H1 (cell line): ENCODE results near the gene IGLL1. TPM values are rescaled to one million over a fixed set of nuclear protein-coding genes. Genes with fewer than 3 reads are reported as not detected.

Experiments used
- CHD1 ChIP-seq: IDR thresholded peaks from 2 replicates; pipeline ENCODE4 v1.6.1; 2012; ENCODE audit warnings: low read depth, low read length, improper control_type of control experiment
- FOSL1 ChIP-seq: IDR thresholded peaks from 2 replicates; pipeline ENCODE4 v1.6.1; 2011; ENCODE audit warnings: mild to moderate bottlenecking, low read depth, low read length, moderate library complexity; ENCODE audit not compliant: insufficient read depth
- TBP ChIP-seq: IDR thresholded peaks from 2 replicates; pipeline ENCODE4 v1.6.1; 2011; ENCODE audit warnings: low read depth, low read length, improper control_type of control experiment
- polyA plus RNA-seq, 7 experiments: library from polyadenylated mRNA; depleted of rRNA in 3 of 7; stranded (reverse) in 5 of 7; unstranded in 2 of 7; fragments of >200 nt in 5 of 7; fragments of 200-250 nt in 2 of 7; gene quantifications; 1 replicate in 5 of 7; 2 replicates in 1 of 7; 4 replicates in 1 of 7; pipeline versions ENCODE4 v1.2.1 to v1.2.3, GENCODE V29; 2011 to 2013; ENCODE audit warnings: missing spikeins in 2 of 7, mixed read lengths in 2 of 7
- total RNA-seq: library from RNA; stranded (reverse); fragmentation: NEBNext Ultra II Directional; extraction: Animal tissue kit (Norgen Biotek cat#: 25700); gene quantifications from 2 replicates; pipeline ENCODE4 v1.2.1, GENCODE V29; 2021

IGLL1 gene
- total and polyA plus RNA-seq, 2 of the 8 experiments (the other 6 are each of a cell fraction or from before 2014, with no cell fraction given), result not detected

GRCh38 chr22:23574877-23575276 is 5.2 kb downstream of the IGLL1 start (continued):
- TF ChIP-seq TBP (no peak), CHD1 (no peak), FOSL1 (no peak)
